HEK293 (cell line): ENCODE results near the gene POLQ.
A peak's percentile ranks its signal among the peaks of the same experiment; 100 is the strongest.

Experiments used
- CTCF ChIA-PET: fragments of 350-600 bp; formaldehyde crosslinking; extraction: SDS; loops from one replicate; lab custom pipeline; 2021; ENCODE audit warnings: antibody characterized with exemption; lab: Yijun Ruan, JAX
- POLR2A ChIA-PET: fragments of 300-600 bp; formaldehyde crosslinking; extraction: SDS; loops from one replicate; lab custom pipeline; 2020; ENCODE audit warnings: antibody characterized with exemption, inconsistent platforms; lab: Yijun Ruan, JAX
- H3K27ac ChIP-seq: fragments of 200-500 bp; sonication (Bioruptor generic); 2 replicates; pipeline ENCODE4 v1.5.1; 2014; ENCODE audit warnings: low read depth, low read length, control low read depth, inconsistent platforms; ENCODE audit errors: extremely low read depth
- H3K36me3 ChIP-seq, 2 experiments: fragments of 200-500 bp in 1 of 2; sonication (Bioruptor generic) in 1 of 2; 1 replicate in 1 of 2; 2 replicates in 1 of 2; pipeline ENCODE4 v1.5.1; 2014 to 2017; ENCODE audit warnings: inconsistent platforms in 2 of 2, low read length in 2 of 2; ENCODE audit not compliant: control insufficient read depth in 2 of 2, insufficient read depth in 1 of 2
- H3K4me1 ChIP-seq: fragments of 200-500 bp; sonication (Bioruptor generic); 2 replicates; pipeline ENCODE4 v1.5.1; 2014; ENCODE audit warnings: mild to moderate bottlenecking, low read length, inconsistent platforms; ENCODE audit not compliant: control insufficient read depth, insufficient read depth
- H3K4me3 ChIP-seq: 2 replicates; pipeline ENCODE4 v1.5.1; 2011; ENCODE audit warnings: low read depth, mild to moderate bottlenecking, control low read depth, low read length, moderate library complexity
- H3K9me3 ChIP-seq: fragments of 200-500 bp; sonication (Bioruptor generic); 2 replicates; pipeline ENCODE4 v1.5.1; 2014; ENCODE audit warnings: low read depth, low read length, inconsistent platforms; ENCODE audit not compliant: control insufficient read depth, insufficient read depth
- ATF2 ChIP-seq: fragments of 450-650 bp; formaldehyde crosslinking; IDR thresholded peaks from 2 replicates; pipeline ENCODE4 v1.5.1; 2016; ENCODE audit warnings: missing biosample characterization, missing genetic modification characterization, low read depth
- GLI2 ChIP-seq: fragments of 450-650 bp; formaldehyde crosslinking; IDR thresholded peaks from 2 replicates; pipeline ENCODE4; 2017; ENCODE audit warnings: missing biosample characterization, missing genetic modification characterization, low read depth, borderline replicate concordance
- OSR2 ChIP-seq: fragments of 450-650 bp; formaldehyde crosslinking; IDR thresholded peaks from 2 replicates; pipeline ENCODE4 v1.5.1; 2016; ENCODE audit warnings: missing biosample characterization, missing genetic modification characterization
- RBAK ChIP-seq: fragments of 450-650 bp; formaldehyde crosslinking; IDR thresholded peaks from 2 replicates; pipeline ENCODE4 v1.5.1; 2016; ENCODE audit warnings: missing biosample characterization, missing genetic modification characterization
- TSHZ1 ChIP-seq: fragments of 450-650 bp; formaldehyde crosslinking; IDR thresholded peaks from 2 replicates; pipeline ENCODE4 v1.5.1; 2016; ENCODE audit warnings: missing biosample characterization, missing genetic modification characterization, borderline replicate concordance
- YY1 ChIP-seq: fragments of 450-650 bp; formaldehyde crosslinking; IDR thresholded peaks from 2 replicates; pipeline ENCODE4 v1.5.1; 2018; ENCODE audit warnings: missing biosample characterization, missing genetic modification characterization
- ZBTB10 ChIP-seq: fragments of 450-650 bp; formaldehyde crosslinking; IDR thresholded peaks from 2 replicates; pipeline ENCODE4 v1.5.1; 2016; ENCODE audit warnings: missing biosample characterization, missing genetic modification characterization
- ZNF112 ChIP-seq: fragments of 450-650 bp; formaldehyde crosslinking; IDR thresholded peaks from 2 replicates; pipeline ENCODE4 v1.5.0; 2017; ENCODE audit warnings: missing biosample characterization, missing genetic modification characterization
- ZNF133 ChIP-seq: fragments of 450-650 bp; formaldehyde crosslinking; IDR thresholded peaks from 2 replicates; pipeline ENCODE4 v1.5.1; 2016; ENCODE audit warnings: missing biosample characterization, missing genetic modification characterization
- ZNF157 ChIP-seq: fragments of 450-650 bp; formaldehyde crosslinking; IDR thresholded peaks from 2 replicates; pipeline ENCODE4 v1.5.1; 2016; ENCODE audit warnings: missing biosample characterization, missing genetic modification characterization
- ZNF266 ChIP-seq: fragments of 450-650 bp; formaldehyde crosslinking; IDR thresholded peaks from 2 replicates; pipeline ENCODE4 v1.5.1; 2016; ENCODE audit warnings: missing biosample characterization, missing genetic modification characterization, low read depth
- ZNF664 ChIP-seq: fragments of 450-650 bp; formaldehyde crosslinking; IDR thresholded peaks from 2 replicates; pipeline ENCODE4 v1.5.1; 2016; ENCODE audit warnings: missing biosample characterization, missing genetic modification characterization
- ZNF677 ChIP-seq: fragments of 450-650 bp; IDR thresholded peaks from 2 replicates; pipeline ENCODE4 v1.5.0; 2018; ENCODE audit warnings: missing biosample characterization, mild to moderate bottlenecking, missing genetic modification characterization, moderate library complexity
- ZNF837 ChIP-seq: fragments of 450-650 bp; formaldehyde crosslinking; IDR thresholded peaks from 2 replicates; pipeline ENCODE4 v1.5.1; 2016; ENCODE audit warnings: missing biosample characterization, missing genetic modification characterization

The POLQ gene

GRCh38 chr3:121430664-121431215 is 115.0 kb downstream of the POLQ start (continued):
- no peak for TF ChIP-seq ZBTB10
- TF ChIP-seq, all 188 proteins: peak for 0

GRCh38 chr3:121424549-121424948 is 121.2 kb downstream of the POLQ start:
- H3K27ac ChIP-seq, result no peak overlapping the region
- H3K4me1 ChIP-seq, result no peaks in the 10 kb centered on the region
- POLR2A ChIA-PET, result no interaction called here
- no peak overlapping the region for H3K4me3 ChIP-seq
- H3K9me3 ChIP-seq, result no peaks in the 10 kb centered on the region
- H3K36me3 ChIP-seq, result peaks cover 3 to 48% of the 10 kb centered on the region in 2 experiments; a peak in 2 of 3 replicates
- CTCF ChIA-PET, result no interaction called here
- TF ChIP-seq TSHZ1 (no peak), OSR2 (tag by site-specific recombination) (no peak), ZNF677 (tag by site-specific recombination) (no peak), ATF2 (tag by site-specific recombination) (peak; percentile 67; the same call in 1 of the 2 replicates)

GRCh38 chr3:121418182-121418581 is 127.6 kb downstream of the POLQ start:
- Histone ChIP-seq H3K9me3 (no peaks in the 10 kb centered on the region), H3K27ac (no peak overlapping the region), H3K36me3 (peaks cover 0 to 9% of the 10 kb centered on the region in 2 experiments; a peak in 1 of 3 replicates), H3K4me1 (no peaks in the 10 kb centered on the region), H3K4me3 (no peak overlapping the region)
- TF ChIP-seq RBAK (tag by site-specific recombination) (no peak), ZNF157 (tag by site-specific recombination) (no peak), ZNF266 (no peak), GLI2 (tag by site-specific recombination) (no peak)
- ChIA-PET POLR2A (no interaction called here), CTCF (no interaction called here)

GRCh38 chr3:121414924-121415323 is 130.9 kb downstream of the POLQ start:
- Histone ChIP-seq H3K4me3 (no peak overlapping the region), H3K27ac (no peak overlapping the region), H3K4me1 (no peaks in the 10 kb centered on the region), H3K9me3 (no peaks in the 10 kb centered on the region), H3K36me3 (no peaks in the 10 kb centered on the region)
- CTCF ChIA-PET, result no interaction called here
- POLR2A ChIA-PET, result no interaction called here
- TF ChIP-seq ZNF664 (tag by site-specific recombination), result no peak
- no peak for TF ChIP-seq YY1 (tag by site-specific recombination)
- no peak for TF ChIP-seq ZNF112 (tag by site-specific recombination)
- TF ChIP-seq ZNF837 (tag by site-specific recombination), result no peak
- TF ChIP-seq ZNF133 (tag by site-specific recombination), result no peak
